GM21825 (cell line): ENCODE measurements around the gene PRR5L.
A peak's percentile ranks its signal among the peaks of the same experiment; 100 is the strongest.

Source experiments
- ATAC-seq: cut with Tn5 transposase; IDR thresholded peaks from one replicate; pipeline ENCODE4 v1.9.1; 2021; ENCODE audit warnings: mild to moderate bottlenecking, moderate library complexity; ENCODE audit not compliant: unreplicated experiment

Gene PRR5L

DNA sequence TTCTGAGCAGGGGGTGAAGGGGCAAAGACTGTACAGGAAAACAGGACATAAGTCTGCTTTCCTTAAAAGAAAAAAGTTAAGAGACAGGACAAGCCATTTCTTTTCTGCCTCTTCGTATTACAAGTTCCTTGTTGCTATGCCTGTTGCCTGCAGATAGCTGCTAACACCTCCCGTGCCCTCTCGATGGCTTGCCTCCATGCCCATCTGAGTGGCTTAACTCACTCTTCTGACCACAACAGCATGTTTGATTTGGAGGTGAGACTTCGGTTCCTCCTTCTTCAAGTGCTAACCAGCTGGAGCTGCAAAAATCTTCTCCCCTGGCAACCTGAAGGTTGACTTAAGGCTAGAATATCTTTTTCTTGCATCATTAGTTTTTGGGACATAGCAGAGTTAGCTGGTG is 103.1 kb downstream of the PRR5L start:
- ATAC-seq, result no peak

DNA sequence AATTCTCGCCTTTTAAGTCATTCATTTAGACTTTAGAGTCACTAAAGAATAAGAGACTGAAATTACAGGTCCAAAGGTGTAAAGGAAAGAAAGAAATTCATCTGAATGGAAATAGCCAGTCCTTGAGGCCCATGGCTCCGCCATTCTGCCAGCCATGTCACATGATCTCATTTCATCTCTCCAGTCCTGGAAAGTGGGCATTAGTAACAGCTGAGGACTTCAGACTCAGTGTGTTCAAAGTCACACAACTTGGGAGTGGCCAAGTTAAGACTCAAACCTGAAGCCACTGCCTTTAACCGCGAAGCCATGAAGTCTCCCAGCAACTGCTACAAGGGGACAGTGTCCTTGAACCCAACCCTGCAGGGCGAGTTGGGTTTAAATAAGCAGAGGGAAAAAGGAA is 103.7 kb downstream of the PRR5L start:
- ATAC-seq, result no peak

DNA sequence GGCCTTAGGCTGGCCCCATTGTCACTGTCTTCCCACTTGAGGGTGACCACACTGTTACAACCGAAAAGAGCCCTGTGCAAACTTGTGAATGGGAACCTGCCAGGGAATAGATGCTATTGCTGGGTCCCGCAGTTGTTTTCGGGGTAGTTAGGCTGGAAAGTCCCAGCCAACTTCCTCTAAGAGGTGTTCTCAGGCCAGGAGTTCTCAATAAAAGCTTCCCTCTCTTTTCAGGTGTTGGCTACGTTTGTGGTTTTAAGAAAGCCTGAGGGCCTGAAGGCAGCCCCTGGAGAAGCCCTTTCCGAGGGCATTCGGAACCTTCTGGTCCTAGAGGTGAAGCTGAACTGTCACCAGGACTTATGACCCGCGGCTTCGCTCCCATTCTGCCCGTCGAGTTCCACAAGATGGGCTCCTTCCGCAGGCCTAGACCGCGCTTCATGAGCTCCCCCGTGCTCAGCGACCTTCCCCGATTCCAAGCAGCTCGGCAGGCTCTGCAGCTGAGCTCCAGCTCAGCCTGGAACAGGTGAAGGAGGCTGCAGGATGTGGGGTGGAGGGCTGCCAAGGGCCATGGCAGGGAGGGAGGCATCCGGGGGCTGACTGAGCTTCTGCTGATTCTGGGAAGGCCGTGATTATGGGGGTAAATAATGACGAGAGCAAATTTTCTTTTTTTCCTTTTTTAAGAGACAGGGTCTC is 104.8 kb downstream of the PRR5L start:
- no peak for ATAC-seq

DNA sequence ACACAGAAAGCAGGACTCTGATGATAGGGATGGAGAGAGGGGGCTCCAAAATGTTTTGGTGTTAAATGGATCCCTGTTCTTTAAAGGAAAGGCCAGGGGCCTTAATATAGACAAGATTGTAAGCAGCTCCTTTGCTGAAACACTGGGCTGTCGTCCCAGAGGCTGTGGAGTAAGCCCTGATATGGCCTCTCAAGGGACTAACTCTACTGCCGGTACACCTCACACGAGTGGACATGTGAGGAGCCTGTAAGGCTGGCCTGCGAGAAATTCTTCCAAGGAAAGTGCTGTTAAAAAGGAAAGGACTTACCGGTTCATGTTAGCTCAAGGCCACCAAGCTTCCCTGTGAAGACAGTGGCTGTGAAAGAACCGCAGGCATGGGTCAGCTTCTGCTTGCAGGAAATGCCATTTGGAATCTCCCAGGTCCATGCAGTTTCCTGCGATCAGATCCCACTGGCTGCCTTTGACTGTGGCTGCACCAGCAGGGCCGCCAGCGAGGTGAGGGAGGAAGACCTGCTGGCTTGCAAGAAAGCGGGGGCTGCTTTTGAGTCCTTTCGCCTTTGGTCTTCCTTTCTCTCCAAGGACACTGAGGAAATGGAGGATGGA is 106.6 kb downstream of the PRR5L start:
- no peak for ATAC-seq

DNA sequence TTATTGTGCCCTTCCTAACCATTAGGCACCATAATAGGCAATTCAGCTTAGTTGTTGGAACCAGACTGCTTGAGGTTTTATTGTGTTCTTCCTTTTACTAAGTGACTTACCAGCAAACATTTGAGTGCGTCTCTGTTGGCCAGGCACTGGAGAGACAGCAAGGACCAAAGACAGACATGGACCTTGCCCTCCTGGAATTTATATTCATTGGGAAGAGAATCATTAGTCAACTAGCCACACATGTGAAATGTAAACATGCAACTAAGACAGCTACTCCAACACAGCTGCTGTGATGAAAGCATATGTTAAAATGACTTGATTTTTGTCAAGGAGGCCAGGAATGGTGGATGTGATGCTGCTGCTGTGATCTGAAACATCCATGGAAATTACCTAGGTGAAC is 107.6 kb downstream of the PRR5L start:
- no peak for ATAC-seq

DNA sequence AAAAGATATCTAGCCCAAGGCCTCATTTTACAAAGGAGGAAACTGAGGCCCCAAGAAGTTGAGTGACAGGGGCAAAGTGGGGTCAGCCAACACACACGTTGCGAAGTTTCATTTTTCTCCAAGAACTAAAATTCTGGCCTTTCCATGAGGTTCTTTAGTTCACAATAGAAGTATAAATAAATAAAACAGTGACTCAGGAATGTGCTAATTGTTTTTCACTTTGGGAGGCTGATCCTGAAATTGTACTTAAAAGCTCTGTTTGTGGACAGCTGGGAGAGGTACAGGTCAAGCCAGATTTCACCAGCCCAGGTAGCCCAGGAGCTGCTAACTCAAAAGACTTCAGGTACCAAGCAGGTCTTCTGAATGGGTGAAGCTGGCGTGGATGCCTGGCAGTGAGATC is 108.7 kb downstream of the PRR5L start:
- no peak for ATAC-seq

DNA sequence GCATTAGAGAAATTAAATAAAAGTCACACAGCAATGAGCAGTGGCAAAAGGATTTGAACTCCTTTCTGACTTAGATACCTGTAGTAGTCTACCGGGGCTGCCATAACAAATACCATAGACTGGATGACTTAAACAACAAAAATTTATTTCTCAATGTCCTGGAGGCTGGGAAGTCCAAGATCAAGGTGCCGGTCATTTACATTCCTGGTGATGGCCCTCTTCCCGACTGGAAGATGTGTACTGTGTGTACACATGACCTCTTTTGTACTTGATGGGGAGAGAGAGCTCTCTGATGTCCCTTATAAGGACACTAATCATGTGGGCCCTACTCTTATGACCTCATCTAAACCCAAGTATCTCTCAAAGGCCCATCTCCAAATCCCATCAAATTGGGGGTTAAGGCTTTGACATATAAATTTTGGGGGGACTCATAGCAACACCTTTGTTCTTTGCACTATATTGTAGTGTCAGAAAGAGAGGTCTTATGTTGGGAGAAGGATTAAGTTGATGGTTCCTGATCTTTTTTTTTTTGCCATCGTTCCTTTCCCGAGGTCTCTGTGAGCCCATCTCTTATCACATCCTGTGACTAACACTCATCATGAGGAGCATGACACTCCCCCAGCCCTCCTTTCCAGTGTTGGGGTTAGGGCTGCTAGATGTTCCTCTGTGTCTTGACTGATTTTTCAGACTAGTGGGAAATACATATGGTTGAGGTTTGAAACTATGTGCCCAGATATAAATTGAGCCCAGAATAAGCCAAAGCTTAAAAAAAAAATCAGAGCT is 109.7 kb downstream of the PRR5L start:
- ATAC-seq, result no peak

DNA sequence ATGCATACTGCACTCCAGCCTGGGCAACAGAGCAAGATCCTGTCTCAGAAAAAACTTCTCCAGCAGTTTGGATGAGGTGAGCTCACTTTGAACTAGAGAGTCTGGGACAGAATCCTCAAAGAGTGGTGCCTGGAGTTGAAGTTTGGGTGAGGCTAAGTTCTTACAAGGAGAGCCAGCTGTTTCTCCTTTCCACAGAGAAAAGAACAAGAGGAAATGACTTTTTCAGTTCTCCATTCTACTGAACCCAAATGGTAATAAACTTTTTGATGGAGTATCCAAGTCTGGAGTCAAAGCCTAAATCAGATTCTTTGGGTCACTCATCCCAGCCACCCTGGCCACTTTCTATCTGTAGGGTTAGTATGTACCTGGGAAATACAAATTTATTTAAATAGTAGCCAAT is 111.3 kb downstream of the PRR5L start:
- ATAC-seq, result no peak

DNA sequence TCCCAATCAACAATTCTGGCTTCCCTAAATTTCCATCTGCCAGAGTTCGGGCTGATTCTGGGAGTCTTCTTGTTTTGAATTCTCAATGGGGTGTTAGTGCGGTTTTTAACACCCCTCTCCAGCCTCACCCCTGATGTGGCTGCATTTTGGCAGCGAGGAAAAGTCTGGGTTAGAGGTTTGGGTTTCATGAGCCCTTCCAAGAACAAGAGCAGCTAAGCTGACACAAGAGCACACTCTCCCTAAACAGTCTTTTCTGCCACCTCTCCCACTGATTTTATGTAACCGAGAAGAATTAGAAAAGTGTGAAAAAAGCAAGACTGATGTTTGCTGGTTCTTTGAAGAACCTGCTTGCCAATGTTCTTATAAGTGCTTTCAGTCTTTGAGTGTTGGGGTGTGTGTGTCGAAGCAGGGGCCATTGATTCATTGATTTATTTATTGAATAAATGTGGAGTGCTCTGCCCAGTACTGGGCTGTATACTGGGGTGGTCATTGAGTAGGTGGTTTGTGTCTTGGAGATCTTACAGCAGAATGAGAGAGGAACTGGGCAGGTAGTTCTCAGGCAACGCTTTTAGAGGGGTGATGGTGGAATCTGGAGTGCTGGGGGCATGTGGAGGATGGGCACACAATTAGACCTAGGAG is 112.5 kb downstream of the PRR5L start:
- ATAC-seq, result no peak

DNA sequence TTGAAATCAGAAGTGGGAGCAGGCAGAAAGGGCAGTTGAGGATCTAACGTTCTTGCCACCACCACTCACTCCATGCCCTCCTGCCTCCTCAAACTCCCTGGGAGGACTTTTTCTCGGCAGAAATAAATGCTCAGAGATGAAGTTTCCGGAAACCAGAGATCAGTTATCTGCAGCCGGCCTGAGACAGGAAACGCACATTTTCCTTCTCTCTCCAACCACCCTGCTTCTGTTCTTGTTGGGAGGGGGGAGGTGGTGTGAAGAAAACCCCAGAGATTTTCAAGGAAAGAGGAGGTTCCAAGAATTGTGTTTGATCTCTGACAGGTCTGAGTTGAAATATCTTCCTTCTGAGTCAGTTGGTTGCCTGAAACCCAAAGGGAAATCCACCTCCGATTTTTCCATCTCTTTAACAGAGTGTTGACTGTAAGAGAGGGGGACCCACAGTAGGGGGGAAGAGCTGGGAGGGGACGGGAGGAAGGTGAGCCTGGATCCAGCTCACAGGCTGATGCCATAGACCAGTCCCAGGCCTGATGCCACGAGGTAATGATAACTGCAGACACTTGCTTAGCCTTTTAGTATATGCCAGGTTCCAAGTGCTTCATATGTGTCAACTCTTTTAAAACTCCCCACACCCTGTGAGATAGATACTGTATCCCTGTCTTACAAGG is 113.2 kb downstream of the PRR5L start:
- no peak for ATAC-seq

DNA sequence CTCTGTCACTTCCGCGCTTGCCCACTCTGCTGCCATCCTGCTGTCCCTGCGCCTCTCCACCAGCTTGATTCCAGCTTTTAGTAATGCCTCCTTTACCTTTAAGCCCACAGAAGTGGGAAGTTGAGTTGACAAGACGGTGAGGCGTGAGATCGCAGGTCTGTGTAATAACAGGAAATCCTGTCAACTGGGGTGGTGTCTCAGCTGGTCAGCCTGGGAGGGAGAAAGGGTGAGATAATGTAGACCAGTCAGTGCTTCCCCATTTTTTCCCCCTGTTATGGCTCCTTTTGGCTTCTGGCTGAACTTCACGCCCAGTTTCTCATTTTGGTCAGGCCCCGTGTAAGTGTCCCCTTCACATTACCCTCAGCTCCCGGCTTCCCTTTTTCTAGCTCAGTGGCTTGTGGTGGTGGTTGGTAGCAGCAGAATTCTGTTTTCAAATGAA is 115.1 kb downstream of the PRR5L start:
- peak; percentile 89 for ATAC-seq

DNA sequence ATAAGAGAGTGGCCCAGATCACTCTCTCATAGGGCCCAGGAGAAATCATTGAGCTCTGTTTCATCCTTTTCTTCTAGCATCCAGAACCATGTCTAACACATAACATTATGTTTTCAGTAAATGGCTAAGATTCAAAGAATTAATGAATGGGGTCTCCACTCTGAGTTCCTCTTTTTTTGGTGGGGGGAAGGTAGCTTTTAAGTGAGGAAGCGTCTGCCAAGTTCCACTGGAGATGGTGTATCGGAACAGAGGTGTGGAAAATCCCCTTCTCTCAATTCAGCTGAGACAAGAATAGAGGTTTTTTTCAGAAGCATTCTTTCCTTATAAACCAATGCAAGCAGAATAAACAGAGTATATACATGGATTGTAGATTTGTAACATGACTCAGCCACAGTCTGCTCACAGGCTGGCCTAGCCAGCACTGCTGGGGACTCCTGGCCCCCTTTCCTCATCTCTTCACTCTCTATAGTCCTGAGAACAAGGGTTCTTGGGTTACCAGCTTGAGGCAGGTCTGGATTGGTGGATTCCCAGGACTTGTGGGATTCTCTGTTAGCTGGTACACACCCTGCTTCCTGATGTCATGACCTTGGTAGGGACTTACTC is 116.8 kb downstream of the PRR5L start:
- ATAC-seq, result no peak

DNA sequence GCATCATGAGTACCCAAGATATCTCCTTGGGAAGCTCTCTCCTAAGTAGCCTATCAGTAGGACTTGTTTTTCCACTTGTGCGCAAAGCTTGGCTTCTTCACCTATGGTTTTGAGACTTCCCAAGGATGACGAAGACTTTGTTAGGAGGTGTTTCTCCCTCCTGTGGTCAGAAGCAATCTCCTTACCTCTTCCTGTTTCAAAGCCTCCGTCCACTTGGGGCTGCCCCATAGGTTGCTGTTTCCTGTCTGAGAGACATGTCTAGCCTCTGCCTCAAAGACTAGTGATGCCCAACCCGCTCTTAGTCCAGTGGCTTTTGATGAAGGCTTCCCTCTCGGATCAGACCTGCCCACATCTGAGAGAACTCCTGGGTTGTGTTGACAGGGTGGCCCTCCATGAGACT is 121.1 kb downstream of the PRR5L start:
- peak; percentile 73 for ATAC-seq

DNA sequence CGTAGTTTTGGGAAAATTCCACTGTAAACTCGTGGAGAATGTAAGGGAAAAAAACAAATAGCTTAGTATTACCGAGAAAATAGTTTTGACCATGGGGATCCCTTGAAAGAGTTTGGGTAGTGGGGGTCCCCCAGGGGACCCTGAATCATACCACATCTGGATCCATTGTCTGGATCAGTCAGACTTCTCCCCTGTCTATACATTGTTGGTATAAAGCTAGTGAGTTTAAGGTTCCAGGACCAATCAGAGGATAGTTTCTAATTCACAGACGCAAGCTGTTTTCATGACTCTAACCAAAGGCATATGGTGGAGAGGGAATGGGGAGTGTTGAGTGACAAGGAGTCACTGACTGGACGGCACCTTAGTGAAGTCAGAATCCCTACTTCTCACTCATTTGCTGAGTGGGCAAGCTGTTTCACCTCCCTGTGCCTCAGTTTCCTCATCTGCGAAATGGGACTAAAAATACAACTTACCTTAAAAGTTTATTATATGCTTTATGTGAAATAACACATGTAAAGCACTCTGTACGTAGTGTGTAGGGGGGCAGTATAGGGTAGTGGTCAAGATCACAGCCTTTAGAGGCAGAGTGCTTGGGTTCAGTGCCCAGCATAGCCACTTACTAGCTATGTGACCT is 123.8 kb downstream of the PRR5L start:
- ATAC-seq, result no peak

DNA sequence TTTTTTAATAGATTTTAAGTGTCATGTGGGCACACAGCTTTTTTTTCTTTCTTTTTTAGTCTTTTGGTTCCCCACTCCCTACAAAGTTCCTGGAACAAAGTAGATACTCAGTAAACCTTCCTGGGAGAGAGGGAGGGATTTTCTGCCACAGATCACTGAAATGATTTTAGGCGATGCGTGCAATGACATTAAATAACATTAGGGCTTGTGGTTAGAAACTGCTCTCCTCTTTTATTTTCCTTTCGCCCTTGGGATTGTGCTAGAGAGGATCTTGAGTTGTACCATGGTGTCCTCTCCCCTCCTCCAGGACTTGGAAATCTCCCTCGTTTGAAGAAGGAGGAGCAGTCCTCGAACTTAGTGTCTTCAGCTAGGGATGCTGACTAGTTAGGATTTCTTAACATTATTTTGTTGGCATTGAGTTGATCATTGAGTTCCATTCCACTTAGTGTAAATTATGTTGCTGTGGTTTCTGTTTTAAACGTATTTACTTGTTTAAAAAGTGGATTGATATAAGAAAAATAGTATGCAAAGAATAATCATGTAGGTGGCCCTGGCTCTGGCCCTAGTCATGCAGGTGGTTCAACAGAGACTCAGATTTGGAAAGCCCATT is 125.6 kb downstream of the PRR5L start:
- no peak for ATAC-seq

DNA sequence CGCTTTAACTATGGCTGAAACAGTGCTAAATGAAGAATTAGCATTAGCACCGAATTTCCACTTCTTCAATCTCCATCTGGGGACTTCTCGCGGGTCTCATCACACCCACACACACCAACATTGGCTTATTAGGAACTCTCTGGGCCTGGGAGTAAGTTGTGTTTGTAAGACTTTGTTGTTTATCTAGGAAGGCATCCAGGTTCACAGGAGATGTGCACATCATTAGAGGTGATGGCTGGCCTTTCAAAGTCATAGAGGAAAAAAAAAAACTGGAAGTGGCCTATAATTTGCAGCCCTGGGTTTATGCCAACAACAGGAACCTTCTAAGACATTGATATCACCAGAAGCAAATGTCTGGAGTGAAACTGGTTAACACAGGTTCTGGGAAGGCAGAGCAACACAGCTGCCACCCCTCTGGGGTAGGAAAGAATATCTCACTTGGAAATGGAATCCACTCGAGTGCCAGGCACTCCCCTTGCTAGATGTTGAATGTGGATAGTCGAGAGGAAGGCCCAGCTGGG is 129.5 kb downstream of the PRR5L start:
- ATAC-seq, result no peak

DNA sequence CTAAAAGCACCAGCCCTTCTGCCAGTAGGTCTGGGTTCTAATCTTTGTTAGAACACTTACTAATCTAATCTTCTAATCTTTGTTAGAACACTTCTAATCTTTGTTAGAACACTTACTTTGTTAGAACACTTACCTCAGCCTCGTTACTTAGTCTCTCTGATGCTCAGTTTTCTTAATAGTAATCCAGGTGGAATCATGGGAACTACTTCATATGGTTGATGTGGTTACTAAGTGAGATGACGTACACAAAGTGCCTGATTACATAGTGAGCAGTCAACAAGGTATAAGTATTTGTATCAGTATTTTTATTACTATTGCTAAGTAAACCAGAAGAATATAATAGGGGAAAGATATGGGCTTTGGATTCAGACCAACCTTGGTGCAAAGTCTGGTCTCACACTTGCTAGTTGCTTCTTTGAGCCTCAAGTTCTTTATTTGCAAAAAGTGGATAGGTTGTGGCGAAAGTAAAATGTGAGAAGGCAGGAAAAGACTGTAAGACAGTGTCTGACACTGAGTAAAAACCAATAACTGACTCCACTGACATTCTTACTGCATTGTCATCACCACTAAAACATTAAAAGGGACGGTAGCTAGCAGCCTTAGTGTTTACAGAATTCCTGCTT is 130.2 kb downstream of the PRR5L start:
- ATAC-seq, result no peak

DNA sequence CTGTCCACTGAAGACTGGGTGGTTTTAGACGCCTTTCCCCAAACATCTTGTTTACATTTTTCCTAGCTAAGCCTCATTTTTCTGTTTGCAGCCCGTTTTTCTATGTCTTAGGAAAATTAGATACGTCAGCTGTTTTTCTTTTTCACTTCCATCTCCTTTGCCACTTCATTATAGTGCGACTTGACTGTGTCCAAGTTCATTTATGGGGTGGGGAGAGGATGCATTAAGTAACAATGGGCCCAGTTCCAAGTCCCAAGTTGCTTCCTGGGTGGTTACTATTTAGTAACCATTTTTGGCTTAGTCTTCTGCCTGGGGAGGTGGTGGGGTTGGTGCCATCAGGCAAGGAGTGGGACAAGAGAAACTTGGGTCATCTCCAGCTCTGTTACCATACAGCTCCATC is 131.0 kb downstream of the PRR5L start:
- ATAC-seq, result no peak

DNA sequence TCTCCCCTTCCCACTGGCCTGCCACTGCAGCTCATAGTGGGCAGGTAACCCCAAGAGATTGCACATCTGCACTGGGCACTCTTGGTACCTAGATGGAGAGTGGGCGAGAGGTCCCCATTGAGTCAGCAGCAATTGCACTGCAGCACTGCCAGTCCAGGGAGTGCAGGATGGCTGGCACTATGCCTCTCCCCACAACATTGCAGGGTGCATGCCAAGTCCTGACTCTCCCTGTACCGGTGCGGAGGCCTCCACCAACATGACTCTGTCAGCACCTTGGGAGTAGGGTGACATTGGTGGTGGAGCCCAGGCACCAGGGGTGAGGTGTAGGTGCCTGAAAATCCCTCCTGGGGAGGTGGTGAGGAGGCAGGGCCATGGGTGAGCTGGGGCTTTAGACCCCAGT is 131.8 kb downstream of the PRR5L start:
- no peak for ATAC-seq
